ENCODE data around the gene TAS1R1.

DNA sequence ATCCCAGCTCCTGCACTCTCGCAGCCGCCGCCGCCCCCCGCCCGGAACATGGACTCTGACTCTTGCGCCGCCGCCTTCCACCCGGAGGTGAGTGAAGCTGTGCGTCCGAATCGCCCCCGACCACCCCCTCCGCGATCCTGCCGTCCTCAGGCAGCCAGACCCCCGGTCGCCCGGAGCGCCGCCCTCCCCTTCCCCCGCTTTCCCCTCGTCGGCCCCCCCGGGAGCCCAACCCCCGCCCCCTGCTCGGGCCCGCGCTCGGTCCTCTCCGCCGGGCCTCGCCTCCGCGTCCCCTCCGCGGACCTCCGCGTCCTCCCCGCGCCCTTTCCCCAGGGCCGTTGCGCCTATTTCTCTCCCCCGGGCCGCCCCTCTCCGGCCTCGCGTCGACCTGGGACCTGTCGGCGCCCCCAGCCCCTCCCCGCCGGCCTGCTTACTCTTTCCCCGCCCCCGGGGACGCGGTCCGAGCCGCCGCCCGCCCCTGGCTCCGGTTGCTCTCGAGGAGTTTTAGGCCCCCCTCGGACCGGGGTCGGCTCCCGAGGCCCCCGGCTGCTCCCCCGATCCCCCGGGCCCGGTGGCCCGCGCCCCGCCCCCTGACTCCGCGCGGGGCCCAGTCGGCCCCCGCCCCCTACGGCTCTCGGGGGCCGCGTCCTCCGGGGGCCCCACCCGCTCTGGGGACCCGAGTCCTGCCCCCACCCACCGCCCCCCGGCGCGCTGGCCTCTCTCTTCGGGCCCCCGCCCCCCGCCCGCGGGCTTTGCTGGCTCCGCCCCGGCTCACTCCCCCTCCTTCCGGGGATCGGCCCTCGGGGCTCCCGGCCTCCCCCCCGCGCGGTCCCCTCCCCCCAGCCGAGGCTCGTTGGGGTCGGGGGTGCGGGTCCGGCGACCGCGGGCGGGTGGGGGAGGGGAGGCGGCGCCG lies 59.2 kb downstream of the TAS1R1 start:
- TF ChIP-seq, protein P1, sequence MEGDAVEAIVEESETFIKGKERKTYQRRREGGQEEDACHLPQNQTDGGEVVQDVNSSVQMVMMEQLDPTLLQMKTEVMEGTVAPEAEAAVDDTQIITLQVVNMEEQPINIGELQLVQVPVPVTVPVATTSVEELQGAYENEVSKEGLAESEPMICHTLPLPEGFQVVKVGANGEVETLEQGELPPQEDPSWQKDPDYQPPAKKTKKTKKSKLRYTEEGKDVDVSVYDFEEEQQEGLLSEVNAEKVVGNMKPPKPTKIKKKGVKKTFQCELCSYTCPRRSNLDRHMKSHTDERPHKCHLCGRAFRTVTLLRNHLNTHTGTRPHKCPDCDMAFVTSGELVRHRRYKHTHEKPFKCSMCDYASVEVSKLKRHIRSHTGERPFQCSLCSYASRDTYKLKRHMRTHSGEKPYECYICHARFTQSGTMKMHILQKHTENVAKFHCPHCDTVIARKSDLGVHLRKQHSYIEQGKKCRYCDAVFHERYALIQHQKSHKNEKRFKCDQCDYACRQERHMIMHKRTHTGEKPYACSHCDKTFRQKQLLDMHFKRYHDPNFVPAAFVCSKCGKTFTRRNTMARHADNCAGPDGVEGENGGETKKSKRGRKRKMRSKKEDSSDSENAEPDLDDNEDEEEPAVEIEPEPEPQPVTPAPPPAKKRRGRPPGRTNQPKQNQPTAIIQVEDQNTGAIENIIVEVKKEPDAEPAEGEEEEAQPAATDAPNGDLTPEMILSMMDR (IDR thresholded peaks at IDR 0.05): no peak
- TF ChIP-seq SIN3A (IDR thresholded peaks at IDR 0.05; ENCODE audit: borderline replicate concordance, insufficient read depth, low read depth, low read length): no peak

Measured in Panc1 (cell line).